ENCODE data around the gene COL23A1. TPM values are rescaled to one million over a fixed set of nuclear protein-coding genes. Genes with fewer than 3 reads are reported as not detected.

The COL23A1 gene
- total and polyA plus RNA-seq, 2 donors (not counting 1 experiment from before 2014, with no cell fraction given) = 0.20 TPM; not detected in 1

GRCh38 chr5:178469011-178469974 is 120.9 kb downstream of the COL23A1 start:
- Histone ChIP-seq H3K9ac (ENCODE audit: low read length) (no peak overlapping the region), H2AFZ (ENCODE audit: insufficient read depth, low read depth, low read length, poor library complexity, severe bottlenecking) (no peak overlapping the region), H3K36me3 (replicated peaks in 1 of 2; ENCODE audit: control extremely low read depth in 1 of 2, control insufficient read depth in 1 of 2, extremely low read depth in 1 of 2, insufficient read depth in 2 of 2, low read length in 1 of 2) (no peaks in the 10 kb centered on the region), H4K20me1 (ENCODE audit: control insufficient read depth, insufficient read depth, low read length, poor library complexity, severe bottlenecking) (no peaks in the 10 kb centered on the region), H3K4me3 (ENCODE audit: control extremely low read depth in 1 of 5, extremely low read depth in 1 of 5, insufficient read depth in 1 of 5, low read depth in 2 of 5, low read length in 4 of 5) (no peak overlapping the region), H3K27ac (ENCODE audit: low read length in 2 of 2) (no peak overlapping the region), H3K79me2 (ENCODE audit: control insufficient read depth, insufficient read depth, low read length) (no peaks in the 10 kb centered on the region), H3K9me3 (ENCODE audit: control extremely low read depth in 1 of 3, control insufficient read depth in 2 of 3, insufficient read depth in 1 of 3, low read length in 2 of 3) (no peaks in the 10 kb centered on the region), H3K4me2 (replicated peaks; ENCODE audit: low read depth, low read length, poor library complexity, severe bottlenecking) (no peak overlapping the region), H3K27me3 (replicated peaks in 1 of 4; ENCODE audit: control extremely low read depth in 1 of 4, control insufficient read depth in 3 of 4, insufficient read depth in 4 of 4, low read length in 3 of 4) (peaks cover 0 to 2% (median 0%) of the 10 kb centered on the region in 4 experiments), H3K4me1 (ENCODE audit: control insufficient read depth in 2 of 2, insufficient read depth in 2 of 2, low read length in 2 of 2) (no peaks in the 10 kb centered on the region)
- Mint-ChIP-seq H3K9me3 (ENCODE audit: insufficient read depth) (no peaks in the 10 kb centered on the region), H3K4me3 (no peak overlapping the region), H3K27ac (no peak overlapping the region), H3K4me1 (no peaks in the 10 kb centered on the region), H3K27me3 (peaks cover 16% of the 10 kb centered on the region)
- no peak for ATAC-seq (ENCODE audit: low read depth)
- ChIA-PET POLR2A (no interaction called here), CTCF (interaction anchor here (0.6 to 1.6 kb wide), 2 partner anchors 8 to 1792 kb away, joined by 3 to 4 read pairs; no protein-coding TSS in a partner anchor)
- DNase-seq = no peak
- TF ChIP-seq CTCF (IDR thresholded peaks at IDR 0.05) = no peak
- no peak for TF ChIP-seq EZH2 (IDR thresholded peaks at IDR 0.05; ENCODE audit: borderline replicate concordance, insufficient read depth, low read depth, low read length, poor library complexity, severe bottlenecking)
- intact Hi-C loops (cut with micrococcal nuclease) = no loop called here
- WGBS (ENCODE audit: insufficient coverage) = 83% methylated on average over 28 of the region's 28 CpGs

- Histone ChIP-seq H3K4me2 (replicated peaks; ENCODE audit: low read depth, low read length, poor library complexity, severe bottlenecking) (no peak overlapping the region), H3K4me1 (ENCODE audit: control insufficient read depth in 2 of 2, insufficient read depth in 2 of 2, low read length in 2 of 2) (no peaks in the 10 kb centered on the region), H3K27me3 (replicated peaks in 1 of 4; ENCODE audit: control extremely low read depth in 1 of 4, control insufficient read depth in 3 of 4, insufficient read depth in 4 of 4, low read length in 3 of 4) (peaks cover 0 to 2% (median 0%) of the 10 kb centered on the region in 4 experiments), H3K4me3 (ENCODE audit: control extremely low read depth in 1 of 5, extremely low read depth in 1 of 5, insufficient read depth in 1 of 5, low read depth in 2 of 5, low read length in 4 of 5) (no peak overlapping the region), H3K79me2 (ENCODE audit: control insufficient read depth, insufficient read depth, low read length) (no peaks in the 10 kb centered on the region), H4K20me1 (ENCODE audit: control insufficient read depth, insufficient read depth, low read length, poor library complexity, severe bottlenecking) (no peaks in the 10 kb centered on the region), H3K9me3 (ENCODE audit: control extremely low read depth in 1 of 3, control insufficient read depth in 2 of 3, insufficient read depth in 1 of 3, low read length in 2 of 3) (no peaks in the 10 kb centered on the region), H3K27ac (ENCODE audit: low read length in 2 of 2) (no peak overlapping the region), H3K9ac (ENCODE audit: low read length) (no peak overlapping the region), H2AFZ (ENCODE audit: insufficient read depth, low read depth, low read length, poor library complexity, severe bottlenecking) (no peak overlapping the region), H3K36me3 (replicated peaks in 1 of 2; ENCODE audit: control extremely low read depth in 1 of 2, control insufficient read depth in 1 of 2, extremely low read depth in 1 of 2, insufficient read depth in 2 of 2, low read length in 1 of 2) (no peaks in the 10 kb centered on the region)
- 77% methylated on average over 6 of the region's 18 CpGs for WGBS (ENCODE audit: insufficient coverage)
- Mint-ChIP-seq H3K27me3 (peaks cover 20% of the 10 kb centered on the region), H3K4me3 (no peak overlapping the region), H3K4me1 (no peaks in the 10 kb centered on the region), H3K27ac (no peak overlapping the region), H3K9me3 (ENCODE audit: insufficient read depth) (no peaks in the 10 kb centered on the region)
- CTCF ChIA-PET = no interaction called here
- intact Hi-C loops (cut with micrococcal nuclease) = no loop called here
- DNase-seq (no peak), ATAC-seq (ENCODE audit: low read depth) (no peak)
- POLR2A ChIA-PET = no interaction called here
- no peak for TF ChIP-seq CTCF (IDR thresholded peaks at IDR 0.05)
- TF ChIP-seq EZH2 (IDR thresholded peaks at IDR 0.05; ENCODE audit: borderline replicate concordance, insufficient read depth, low read depth, low read length, poor library complexity, severe bottlenecking) = no peak
These were observed 122.0 kb downstream of the COL23A1 start for GRCh38 chr5:178468196-178468685.

Data from B cell (primary cell).